HG03520 (cell line): ENCODE results near the gene SLC11A1.

Source experiments
- ATAC-seq: cut with Tn5 transposase; IDR thresholded peaks from one replicate; pipeline ENCODE4 v1.9.1; 2021; ENCODE audit warnings: mild to moderate bottlenecking, moderate library complexity; ENCODE audit not compliant: unreplicated experiment

Gene SLC11A1

DNA sequence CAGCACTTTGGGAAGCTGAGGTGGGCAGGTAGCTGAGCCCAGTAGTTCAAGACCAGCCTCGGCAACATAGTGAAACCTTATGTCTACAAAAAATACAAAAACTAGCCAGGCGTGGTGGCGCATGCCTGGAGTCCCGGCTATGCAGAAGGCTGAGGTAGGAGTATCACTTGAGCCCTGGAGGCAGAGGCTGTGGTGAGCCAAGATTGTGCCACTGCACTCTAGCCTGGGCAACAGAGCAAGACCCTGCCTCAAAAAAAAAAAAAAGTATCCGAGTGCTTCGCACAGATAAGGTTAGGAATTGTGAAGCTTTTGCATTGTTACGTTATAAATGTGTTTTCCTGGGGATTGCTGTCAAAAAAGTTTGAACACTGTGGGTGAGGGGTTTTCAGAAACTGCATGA, 21.7 kb downstream of the SLC11A1 start:
- ATAC-seq: no peak

- no peak for ATAC-seq
Observed at GRCh38 chr2:218404351-218405085, 22.4 kb downstream of the SLC11A1 start.

GRCh38 chr2:218405086-218405745, 23.1 kb downstream of the SLC11A1 start:
- no peak for ATAC-seq

- ATAC-seq: no peak
Observed at GRCh38 chr2:218405746-218406208, 23.7 kb downstream of the SLC11A1 start.

- ATAC-seq: peak; percentile 77
Observed at GRCh38 chr2:218406209-218406948, 24.3 kb downstream of the SLC11A1 start.

DNA sequence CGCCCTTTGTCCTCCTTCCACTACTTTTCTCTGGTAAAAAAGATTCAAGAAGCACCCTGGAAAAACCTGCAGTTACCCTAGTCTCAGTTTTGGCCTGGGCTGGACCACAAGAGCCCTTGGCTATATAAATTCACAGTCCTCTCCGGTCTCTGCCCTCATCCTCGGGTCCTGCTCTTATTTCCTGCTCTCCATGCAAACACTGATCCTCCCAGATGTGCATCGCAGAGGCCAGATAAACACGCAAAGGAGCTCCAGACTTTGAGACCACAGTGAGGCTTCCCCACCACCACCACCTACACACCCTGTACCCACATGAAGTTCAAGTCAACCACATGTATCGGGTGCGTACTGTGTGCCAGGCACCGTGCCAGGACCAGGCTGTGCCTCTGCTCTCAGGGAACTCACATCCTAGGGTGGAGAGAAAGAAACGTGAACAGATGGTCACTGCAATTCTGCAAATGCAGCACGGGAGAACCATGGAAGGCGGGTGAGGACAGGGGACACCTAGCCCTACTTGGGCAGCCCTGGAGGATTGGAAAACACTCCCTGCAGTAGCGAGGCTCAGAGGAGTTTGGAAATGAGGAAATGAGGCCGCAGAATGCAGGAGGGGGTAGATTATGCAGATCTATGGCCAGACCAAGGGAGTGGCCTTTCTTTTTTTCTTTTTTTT, 25.0 kb downstream of the SLC11A1 start:
- ATAC-seq: no peak

GRCh38 chr2:218407717-218408116, 25.6 kb downstream of the SLC11A1 start:
- ATAC-seq: no peak

GRCh38 chr2:218418321-218418716, 36.2 kb downstream of the SLC11A1 start:
- no peak for ATAC-seq

GRCh38 chr2:218418717-218419458, 36.8 kb downstream of the SLC11A1 start, which contains the start of gene VIL1:
TSS of gene VIL1 (plus strand) at chr2:218419123. CDS start at chr2:218423779, 4,656 bp downstream.
- no peak for ATAC-seq

DNA sequence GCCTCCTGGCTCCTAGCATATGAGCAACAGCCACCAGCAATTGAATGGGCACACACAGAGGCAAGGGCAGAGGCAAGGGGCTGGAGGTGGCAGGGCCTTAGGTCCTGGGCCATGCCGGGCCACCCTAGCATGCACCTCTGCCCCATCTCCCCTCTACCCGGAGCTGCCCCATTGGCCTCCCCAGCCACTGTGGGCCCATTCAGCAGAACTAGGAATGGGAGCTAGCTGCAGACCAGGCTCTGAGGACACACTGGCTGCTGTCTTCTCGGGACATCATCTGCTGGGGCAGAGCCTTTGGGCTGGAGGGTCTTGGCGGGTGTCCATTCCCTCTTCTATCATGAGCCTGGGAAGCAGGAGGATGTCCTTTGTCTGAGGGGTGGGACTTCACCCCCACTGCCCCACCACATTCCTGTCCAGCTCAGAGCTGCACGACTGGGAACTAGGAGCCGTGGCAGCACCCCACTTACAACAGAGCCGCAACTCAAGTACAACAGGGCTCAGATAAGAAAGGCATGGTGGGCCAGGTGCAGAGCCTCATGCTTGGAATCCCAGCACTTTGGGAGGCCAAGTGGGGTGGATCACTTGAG, 37.6 kb downstream of the SLC11A1 start:
- ATAC-seq: no peak

DNA sequence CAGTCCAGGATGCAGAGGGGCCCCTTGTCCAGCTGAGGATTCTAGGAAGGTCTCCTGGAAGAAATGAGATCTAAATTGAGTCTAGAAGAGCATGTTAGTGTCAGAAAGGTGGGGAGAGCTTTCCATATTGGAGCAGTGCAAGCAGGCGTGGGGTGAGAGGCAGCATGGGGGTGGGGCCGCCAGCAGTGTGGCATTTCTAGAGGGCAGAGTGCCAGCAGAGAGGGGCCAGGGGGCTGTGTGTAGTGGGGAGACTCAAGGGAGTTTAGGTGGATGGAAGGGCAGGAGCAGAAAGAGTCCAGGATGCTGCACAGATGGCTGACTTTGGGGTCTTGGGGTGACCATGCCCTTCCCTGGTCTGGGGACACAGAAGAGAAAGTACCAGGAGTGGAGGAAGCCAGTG, 39.0 kb downstream of the SLC11A1 start:
- no peak for ATAC-seq

DNA sequence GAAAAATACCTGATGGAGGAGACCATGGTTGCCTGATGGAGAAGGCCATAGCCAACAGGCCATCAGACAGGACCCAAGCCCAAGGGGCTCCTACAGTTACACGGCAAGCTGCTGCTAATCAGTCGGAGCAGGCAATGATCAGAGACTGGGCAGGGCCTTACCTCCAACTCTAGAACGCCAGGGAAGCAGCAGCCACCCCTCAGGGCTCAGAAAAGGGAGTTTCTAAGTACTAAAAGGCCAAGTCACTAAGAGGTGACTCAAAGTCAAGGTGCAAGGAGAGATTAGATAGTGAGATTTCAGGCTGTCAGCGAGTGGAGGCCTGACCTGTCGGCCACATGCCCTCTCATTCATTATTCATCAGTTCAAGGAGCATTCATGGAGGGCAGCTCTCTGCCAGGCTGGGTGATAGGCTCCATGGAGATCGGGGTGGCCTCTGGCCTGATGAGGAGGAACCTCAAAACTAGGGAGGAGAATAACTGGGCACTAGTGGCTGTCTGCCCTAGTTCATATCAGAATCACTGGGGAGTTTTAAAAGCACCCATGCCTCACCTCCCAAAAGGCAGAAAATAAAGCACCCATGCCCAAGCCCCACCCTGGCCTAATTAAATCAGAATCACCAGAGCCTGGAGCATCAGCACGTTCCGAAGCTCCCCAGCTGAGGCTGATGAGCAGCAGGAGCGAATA, 40.5 kb downstream of the SLC11A1 start:
- ATAC-seq: no peak

DNA sequence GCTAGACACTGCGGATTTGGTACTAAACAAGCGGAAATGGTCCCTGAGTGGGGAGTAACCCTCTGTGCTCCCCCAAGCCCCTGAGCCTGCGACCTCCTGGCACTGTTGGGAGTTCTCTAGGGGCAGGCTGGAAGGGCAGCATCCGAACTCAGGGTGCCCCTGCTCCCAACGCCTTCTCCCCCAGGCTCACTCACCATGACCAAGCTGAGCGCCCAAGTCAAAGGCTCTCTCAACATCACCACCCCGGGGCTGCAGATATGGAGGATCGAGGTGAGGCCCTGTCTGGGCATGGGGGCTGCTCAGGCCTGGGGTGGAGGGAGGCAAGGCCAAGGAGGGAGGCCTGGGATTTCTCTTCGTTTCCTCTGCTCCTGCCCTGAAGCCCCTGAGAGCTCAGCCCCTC, 41.5 kb downstream of the SLC11A1 start:
- no peak for ATAC-seq

GRCh38 chr2:218425531-218425930, 43.5 kb downstream of the SLC11A1 start:
- no peak for ATAC-seq

DNA sequence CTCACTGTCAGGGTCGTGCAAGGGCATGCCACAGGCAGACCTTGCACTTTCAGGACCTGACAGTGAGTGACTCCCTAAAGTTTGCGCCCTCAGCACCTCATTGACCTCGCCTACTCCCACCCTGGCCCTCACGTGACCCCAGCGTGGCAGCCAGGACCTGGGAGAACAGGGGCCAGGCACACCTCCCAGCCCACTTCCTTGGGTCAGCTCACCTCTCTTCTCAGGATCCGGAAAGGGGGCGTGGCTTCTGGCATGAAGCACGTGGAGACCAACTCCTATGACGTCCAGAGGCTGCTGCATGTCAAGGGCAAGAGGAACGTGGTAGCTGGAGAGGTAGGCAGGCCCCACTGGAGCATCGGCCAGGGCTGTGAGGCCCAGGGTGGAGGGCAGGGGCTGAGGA, 45.7 kb downstream of the SLC11A1 start:
- ATAC-seq: no peak

DNA sequence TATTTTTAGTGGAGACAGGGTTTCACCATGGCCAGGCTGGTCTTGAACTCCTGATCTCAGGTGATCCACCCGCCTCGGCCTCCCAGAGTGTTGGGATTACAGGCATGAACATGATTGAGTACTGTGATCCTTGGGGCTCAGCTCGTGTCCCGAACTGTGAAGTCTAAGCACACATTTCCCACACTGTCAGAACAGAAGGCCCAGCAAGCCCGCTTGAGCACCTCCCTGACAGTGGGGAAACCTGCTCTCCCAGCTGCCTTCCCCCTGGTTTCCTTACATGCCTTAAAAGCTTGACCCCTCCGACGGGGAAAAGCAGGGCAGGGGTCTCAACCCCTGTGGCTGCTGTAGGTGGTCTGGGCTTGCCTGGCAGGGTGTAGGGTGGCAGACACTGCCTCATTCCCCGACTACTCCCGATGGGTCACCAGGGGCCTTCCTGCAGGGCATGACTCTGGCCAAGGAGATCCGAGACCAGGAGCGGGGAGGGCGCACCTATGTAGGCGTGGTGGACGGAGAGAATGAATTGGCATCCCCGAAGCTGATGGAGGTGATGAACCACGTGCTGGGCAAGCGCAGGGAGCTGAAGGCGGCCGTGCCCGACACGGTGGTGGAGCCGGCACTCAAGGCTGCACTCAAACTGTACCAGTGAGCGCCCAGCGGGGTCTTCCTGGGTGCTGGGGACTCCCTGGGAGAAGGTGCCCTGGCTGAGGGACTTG, 46.9 kb downstream of the SLC11A1 start:
- no peak for ATAC-seq

DNA sequence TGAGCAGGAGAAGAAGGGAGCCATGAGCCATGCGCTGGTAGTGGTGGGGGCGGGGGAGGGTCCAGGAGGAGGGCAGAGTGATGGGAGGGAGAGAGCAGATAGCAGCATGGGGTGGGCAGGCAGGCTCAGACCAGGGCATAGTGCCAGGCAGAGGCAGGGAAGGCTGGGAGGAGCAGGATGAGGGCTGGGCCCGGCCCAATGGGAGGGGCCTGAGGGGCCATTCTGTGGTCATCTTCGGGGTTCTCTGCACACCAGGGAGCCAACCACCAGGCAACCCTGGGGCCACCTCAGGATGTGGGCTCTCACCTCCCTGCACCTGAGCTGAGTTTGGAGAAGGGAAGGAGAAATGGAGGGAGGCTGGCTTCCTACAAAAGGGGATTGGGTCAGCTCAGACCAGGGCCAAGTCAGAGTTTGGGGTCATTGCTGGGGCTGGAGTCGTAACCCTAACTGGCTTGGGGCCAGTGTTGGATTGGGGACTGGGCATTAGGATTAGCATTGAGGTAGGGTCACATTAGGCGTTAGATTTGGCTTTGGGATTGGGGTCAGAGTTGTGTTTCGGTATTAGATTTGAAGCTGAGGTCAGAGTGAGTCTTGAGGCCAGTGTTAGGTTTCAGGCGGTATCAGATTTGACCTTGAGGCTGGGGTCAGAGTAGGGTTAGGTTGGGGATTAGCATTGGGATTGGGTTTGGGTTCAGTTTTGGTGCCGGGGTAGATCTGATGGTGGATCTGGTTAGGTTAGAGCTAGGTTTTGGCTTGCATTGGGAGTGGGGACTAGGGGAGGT, 48.0 kb downstream of the SLC11A1 start:
- no peak for ATAC-seq

- ATAC-seq: no peak
Observed at GRCh38 chr2:218430721-218431120, 48.6 kb downstream of the SLC11A1 start.
